GM23338 (cell line): ENCODE data around the gene COL8A2. TPM values are rescaled to one million over a fixed set of nuclear protein-coding genes. Genes with fewer than 3 reads are reported as not detected.

Experiments
- ATAC-seq: fragments of 200-7000 bp; cut with Tn5 transposase; 3 replicates; pipeline ENCODE4 v1.9.1; 2020
- DNase-seq: peaks from one replicate; pipeline ENCODE4 v3.0.0-alpha.2; 2015; ENCODE audit warnings: low spot score
- H2AFZ ChIP-seq: fragments of 200-600 bp; sonication (generic); 2 replicates; pipeline ENCODE4 v1.8.0; 2016; ENCODE audit warnings: antibody characterized with exemption, mild to moderate bottlenecking, moderate library complexity
- H3F3A ChIP-seq: fragments of 200-600 bp; sonication (generic); replicated peaks from 2 replicates; pipeline ENCODE4 v1.8.0; 2017; ENCODE audit warnings: antibody characterized with exemption, mixed run types, low read depth
- H3K27ac ChIP-seq: fragments of 200-600 bp; sonication (generic); 2 replicates; pipeline ENCODE4 v1.6.1; 2016; ENCODE audit warnings: low read depth
- H3K27me3 ChIP-seq: fragments of 200-600 bp; sonication (generic); 2 replicates; pipeline ENCODE4 v1.8.0; 2016; ENCODE audit warnings: mild to moderate bottlenecking, mixed run types, moderate library complexity; ENCODE audit not compliant: insufficient read depth
- H3K36me3 ChIP-seq: fragments of 200-600 bp; sonication (generic); 2 replicates; pipeline ENCODE4 v1.8.0; 2016; ENCODE audit warnings: mild to moderate bottlenecking; ENCODE audit not compliant: insufficient read depth
- H3K4me1 ChIP-seq: fragments of 200-600 bp; sonication (generic); 2 replicates; pipeline ENCODE4 v1.8.0; 2016; ENCODE audit warnings: mild to moderate bottlenecking, moderate library complexity; ENCODE audit not compliant: insufficient read depth
- H3K4me2 ChIP-seq: fragments of 200-600 bp; sonication (generic); 2 replicates; pipeline ENCODE4 v1.7.1; 2017; ENCODE audit warnings: mixed run types
- H3K4me3 ChIP-seq: fragments of 200-600 bp; sonication (generic); 2 replicates; pipeline ENCODE4 v1.6.1; 2016; ENCODE audit warnings: mixed run types
- H3K79me2 ChIP-seq: fragments of 200-600 bp; sonication (generic); replicated peaks from 2 replicates; pipeline ENCODE4 v1.8.0; 2017; ENCODE audit warnings: mild to moderate bottlenecking; ENCODE audit not compliant: insufficient read depth
- H3K9me2 ChIP-seq: fragments of 200-600 bp; sonication (generic); 2 replicates; pipeline ENCODE4 v1.8.0; 2017; ENCODE audit not compliant: insufficient read depth
- H4K20me1 ChIP-seq: fragments of 200-600 bp; sonication (generic); replicated peaks from 2 replicates; pipeline ENCODE4 v1.8.0; 2017; ENCODE audit warnings: mild to moderate bottlenecking; ENCODE audit not compliant: insufficient read depth
- H3K27ac Mint-ChIP-seq: 2 replicates; pipeline ENCODE4 v1.8.0; 2020; ENCODE audit warnings: inconsistent platforms, mild to moderate bottlenecking, moderate library complexity, mixed read lengths
- H3K27me3 Mint-ChIP-seq: 3 replicates; pipeline ENCODE4 v1.8.0; 2022; ENCODE audit warnings: low read depth, mild to moderate bottlenecking, moderate library complexity, mixed read lengths, inconsistent platforms; ENCODE audit not compliant: insufficient read depth, poor library complexity
- H3K36me3 Mint-ChIP-seq: 3 replicates; pipeline ENCODE4 v1.8.0; 2021; ENCODE audit warnings: low read depth, mild to moderate bottlenecking, inconsistent platforms, moderate library complexity, mixed read lengths
- H3K4me1 Mint-ChIP-seq: 3 replicates; pipeline ENCODE4 v1.8.0; 2020; ENCODE audit warnings: mild to moderate bottlenecking, inconsistent platforms, mixed read lengths
- H3K4me3 Mint-ChIP-seq: 3 replicates; pipeline ENCODE4 v1.8.0; 2021; ENCODE audit warnings: moderate library complexity, mild to moderate bottlenecking, inconsistent platforms, mixed read lengths
- H3K9me3 Mint-ChIP-seq: 3 replicates; pipeline ENCODE4 v1.8.0; 2020; ENCODE audit warnings: moderate library complexity, mild to moderate bottlenecking, inconsistent platforms, mixed read lengths
- CREB1 ChIP-seq: fragments of 250-450 bp; sonication (Bioruptor Pico); IDR thresholded peaks from 2 replicates; pipeline ENCODE4 v1.5.0; 2020; ENCODE audit warnings: low read depth, mild to moderate bottlenecking, moderate library complexity
- EZH2 ChIP-seq: fragments of 200-600 bp; sonication (generic); IDR thresholded peaks from one replicate; pipeline ENCODE4 v1.8.0; 2017; ENCODE audit warnings: antibody characterized with exemption, mild to moderate bottlenecking, low read depth; ENCODE audit not compliant: unreplicated experiment
- EZH2phosphoT487 ChIP-seq: fragments of 200-600 bp; sonication (generic); IDR thresholded peaks from one replicate; pipeline ENCODE4 v1.8.1; 2018; ENCODE audit warnings: antibody characterized with exemption; ENCODE audit not compliant: unreplicated experiment
- JUNB ChIP-seq: IDR thresholded peaks from one replicate; pipeline ENCODE4 v1.6.1; 2016; ENCODE audit warnings: antibody characterized with exemption; ENCODE audit not compliant: unreplicated experiment
- NANOG ChIP-seq: IDR thresholded peaks from 2 replicates; pipeline ENCODE4 v1.6.1; 2016; ENCODE audit warnings: antibody characterized with exemption, borderline replicate concordance
- POLR2AphosphoS5 ChIP-seq: IDR thresholded peaks from 2 replicates; pipeline ENCODE4 v1.6.1; 2016; ENCODE audit warnings: antibody characterized with exemption, low read depth
- ZNF331 ChIP-seq: fragments of 250-450 bp; sonication (Bioruptor Pico); IDR thresholded peaks from 2 replicates; pipeline ENCODE4 v1.5.0; 2020; ENCODE audit warnings: low read depth, mild to moderate bottlenecking, moderate library complexity
- polyA plus RNA-seq: library from polyadenylated mRNA; unstranded; fragments of >200 nt; fragmentation: Nextera tagmentation; extraction: Ambion mirVana; gene quantifications from 2 replicates; pipeline ENCODE4 v1.2.1, GENCODE V29; 2016
- total RNA-seq: library from RNA; depleted of rRNA; stranded (reverse); fragments of >200 nt; shearing (Covaris generic); gene quantifications from 2 replicates; pipeline ENCODE4 v1.2.3, GENCODE V29; 2014
- TF ChIP-seq, protein P1 (sequence below): IDR thresholded peaks from 2 replicates; pipeline ENCODE4 v1.6.1; 2016; ENCODE audit warnings: antibody characterized with exemption
- TF ChIP-seq, protein P2 (sequence below): IDR thresholded peaks from one replicate; pipeline ENCODE4 v1.6.1; 2018; ENCODE audit warnings: antibody characterized with exemption; ENCODE audit not compliant: unreplicated experiment
- TF ChIP-seq, protein P3 (sequence below), 2 experiments: fragments of 200-600 bp in 1 of 2; sonication (generic) in 1 of 2; conservative IDR thresholded peaks; 2 replicates each; pipeline versions ENCODE4 v1.5.1 to v1.6.1; 2016 to 2017; ENCODE audit warnings: antibody characterized with exemption in 2 of 2, low read depth in 2 of 2, mild to moderate bottlenecking in 2 of 2, moderate library complexity in 1 of 2

COL8A2 gene
- total and polyA plus RNA-seq, 2 experiments from 2014 or later: 0.95 to 4.9 TPM

- no peak overlapping the region for H3K4me3 ChIP-seq
These were observed 57.2 kb downstream of the COL8A2 start for GRCh38 chr1:36067871-36068270.

More at GRCh38 chr1:36067871-36068270, 57.2 kb downstream of the COL8A2 start:
- DNase-seq: no peak
- no peak for ATAC-seq
- Mint-ChIP-seq H3K36me3 (no peaks in the 10 kb centered on the region; the same call in 2 of the 3 replicates), H3K9me3 (no peaks in the 10 kb centered on the region), H3K4me3 (no peak overlapping the region), H3K4me1 (peaks cover 11% of the 10 kb centered on the region), H3K27me3 (peaks cover 2% of the 10 kb centered on the region), H3K27ac (no peak overlapping the region)
- H3K9me2 ChIP-seq: no peaks in the 10 kb centered on the region
- H3K4me1 ChIP-seq: 0 out of 2 replicates have a peak, but pooled peaks cover 4% of the 10 kb centered on the region
- no peak overlapping the region for H3K4me2 ChIP-seq
- no peaks in the 10 kb centered on the region for H3K36me3 ChIP-seq
- no peak overlapping the region for H2AFZ ChIP-seq
- H4K20me1 ChIP-seq: no peaks in the 10 kb centered on the region
- H3K27ac ChIP-seq: no peak overlapping the region
- no peaks in the 10 kb centered on the region for H3K79me2 ChIP-seq
- no peaks in the 10 kb centered on the region for H3K27me3 ChIP-seq
- peaks cover 2% of the 10 kb centered on the region; the same call in 1 of the 2 replicates for H3F3A ChIP-seq
- TF ChIP-seq ZNF331 (CRISPR knock-in tag) (no peak), EZH2 (no peak), POLR2AphosphoS5 (no peak), JUNB (no peak), CREB1 (CRISPR knock-in tag) (no peak), NANOG (no peak), EZH2phosphoT487 (no peak)
- TF ChIP-seq, protein P1, sequence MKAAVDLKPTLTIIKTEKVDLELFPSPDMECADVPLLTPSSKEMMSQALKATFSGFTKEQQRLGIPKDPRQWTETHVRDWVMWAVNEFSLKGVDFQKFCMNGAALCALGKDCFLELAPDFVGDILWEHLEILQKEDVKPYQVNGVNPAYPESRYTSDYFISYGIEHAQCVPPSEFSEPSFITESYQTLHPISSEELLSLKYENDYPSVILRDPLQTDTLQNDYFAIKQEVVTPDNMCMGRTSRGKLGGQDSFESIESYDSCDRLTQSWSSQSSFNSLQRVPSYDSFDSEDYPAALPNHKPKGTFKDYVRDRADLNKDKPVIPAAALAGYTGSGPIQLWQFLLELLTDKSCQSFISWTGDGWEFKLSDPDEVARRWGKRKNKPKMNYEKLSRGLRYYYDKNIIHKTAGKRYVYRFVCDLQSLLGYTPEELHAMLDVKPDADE: no peak
- TF ChIP-seq, protein P2, sequence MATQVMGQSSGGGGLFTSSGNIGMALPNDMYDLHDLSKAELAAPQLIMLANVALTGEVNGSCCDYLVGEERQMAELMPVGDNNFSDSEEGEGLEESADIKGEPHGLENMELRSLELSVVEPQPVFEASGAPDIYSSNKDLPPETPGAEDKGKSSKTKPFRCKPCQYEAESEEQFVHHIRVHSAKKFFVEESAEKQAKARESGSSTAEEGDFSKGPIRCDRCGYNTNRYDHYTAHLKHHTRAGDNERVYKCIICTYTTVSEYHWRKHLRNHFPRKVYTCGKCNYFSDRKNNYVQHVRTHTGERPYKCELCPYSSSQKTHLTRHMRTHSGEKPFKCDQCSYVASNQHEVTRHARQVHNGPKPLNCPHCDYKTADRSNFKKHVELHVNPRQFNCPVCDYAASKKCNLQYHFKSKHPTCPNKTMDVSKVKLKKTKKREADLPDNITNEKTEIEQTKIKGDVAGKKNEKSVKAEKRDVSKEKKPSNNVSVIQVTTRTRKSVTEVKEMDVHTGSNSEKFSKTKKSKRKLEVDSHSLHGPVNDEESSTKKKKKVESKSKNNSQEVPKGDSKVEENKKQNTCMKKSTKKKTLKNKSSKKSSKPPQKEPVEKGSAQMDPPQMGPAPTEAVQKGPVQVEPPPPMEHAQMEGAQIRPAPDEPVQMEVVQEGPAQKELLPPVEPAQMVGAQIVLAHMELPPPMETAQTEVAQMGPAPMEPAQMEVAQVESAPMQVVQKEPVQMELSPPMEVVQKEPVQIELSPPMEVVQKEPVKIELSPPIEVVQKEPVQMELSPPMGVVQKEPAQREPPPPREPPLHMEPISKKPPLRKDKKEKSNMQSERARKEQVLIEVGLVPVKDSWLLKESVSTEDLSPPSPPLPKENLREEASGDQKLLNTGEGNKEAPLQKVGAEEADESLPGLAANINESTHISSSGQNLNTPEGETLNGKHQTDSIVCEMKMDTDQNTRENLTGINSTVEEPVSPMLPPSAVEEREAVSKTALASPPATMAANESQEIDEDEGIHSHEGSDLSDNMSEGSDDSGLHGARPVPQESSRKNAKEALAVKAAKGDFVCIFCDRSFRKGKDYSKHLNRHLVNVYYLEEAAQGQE: no peak
- TF ChIP-seq, protein P3, sequence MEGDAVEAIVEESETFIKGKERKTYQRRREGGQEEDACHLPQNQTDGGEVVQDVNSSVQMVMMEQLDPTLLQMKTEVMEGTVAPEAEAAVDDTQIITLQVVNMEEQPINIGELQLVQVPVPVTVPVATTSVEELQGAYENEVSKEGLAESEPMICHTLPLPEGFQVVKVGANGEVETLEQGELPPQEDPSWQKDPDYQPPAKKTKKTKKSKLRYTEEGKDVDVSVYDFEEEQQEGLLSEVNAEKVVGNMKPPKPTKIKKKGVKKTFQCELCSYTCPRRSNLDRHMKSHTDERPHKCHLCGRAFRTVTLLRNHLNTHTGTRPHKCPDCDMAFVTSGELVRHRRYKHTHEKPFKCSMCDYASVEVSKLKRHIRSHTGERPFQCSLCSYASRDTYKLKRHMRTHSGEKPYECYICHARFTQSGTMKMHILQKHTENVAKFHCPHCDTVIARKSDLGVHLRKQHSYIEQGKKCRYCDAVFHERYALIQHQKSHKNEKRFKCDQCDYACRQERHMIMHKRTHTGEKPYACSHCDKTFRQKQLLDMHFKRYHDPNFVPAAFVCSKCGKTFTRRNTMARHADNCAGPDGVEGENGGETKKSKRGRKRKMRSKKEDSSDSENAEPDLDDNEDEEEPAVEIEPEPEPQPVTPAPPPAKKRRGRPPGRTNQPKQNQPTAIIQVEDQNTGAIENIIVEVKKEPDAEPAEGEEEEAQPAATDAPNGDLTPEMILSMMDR (conservative IDR thresholded peaks at IDR 0.05; ENCODE audit: low read depth in 2 of 2): no peak
